GM18519 (cell line): ENCODE results near the gene TTC7B.

ENCODE experiments used
- ATAC-seq: cut with Tn5 transposase; IDR thresholded peaks from one replicate; pipeline ENCODE4 v1.9.1; 2021; ENCODE audit warnings: mild to moderate bottlenecking, moderate library complexity; ENCODE audit not compliant: unreplicated experiment, low FRiP score

TTC7B gene

DNA sequence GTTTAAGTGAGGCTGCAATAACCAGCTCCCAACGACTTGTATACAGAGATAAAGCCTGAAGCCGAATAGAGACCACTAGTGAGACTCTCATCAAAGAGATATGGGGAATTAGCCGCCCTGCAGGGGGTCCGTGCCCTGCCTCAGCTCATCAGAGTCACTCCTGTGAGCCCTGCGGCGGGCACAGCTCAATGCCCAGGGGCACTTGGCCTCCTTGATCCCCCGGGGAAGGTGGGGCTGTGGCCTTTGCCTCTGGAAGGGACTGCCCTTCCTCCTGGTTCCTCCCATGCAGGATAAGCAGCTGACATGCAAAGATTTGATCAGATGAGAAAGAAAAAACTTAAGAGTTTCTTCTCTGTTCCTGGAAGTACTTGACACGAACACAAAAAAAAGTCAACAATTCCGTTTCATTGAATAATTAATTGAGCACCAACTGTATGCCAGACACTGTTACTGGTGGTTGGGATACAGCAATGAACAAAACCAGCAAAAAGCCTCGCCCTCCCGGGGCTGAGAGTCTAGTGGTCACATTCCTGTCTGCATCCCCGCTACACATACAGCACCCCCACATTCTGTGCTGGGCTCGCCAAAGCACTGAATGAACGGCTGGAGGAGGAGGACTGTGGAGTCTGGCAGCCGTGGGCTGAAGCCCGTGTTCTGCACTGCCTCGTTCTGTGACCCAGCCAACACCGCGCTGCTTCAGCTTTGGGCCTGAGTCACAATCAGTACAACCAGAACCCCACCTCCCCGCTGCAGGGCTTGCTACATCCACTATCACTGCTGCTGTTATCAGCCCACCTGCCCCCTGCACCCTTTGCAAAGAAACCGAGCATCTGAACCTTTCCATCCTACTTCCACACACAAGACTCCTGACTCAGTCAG is 10.3 kb downstream of the TTC7B start:
- ATAC-seq = no peak

- no peak for ATAC-seq
Observed at GRCh38 chr14:90805084-90805391, 11.2 kb downstream of the TTC7B start.

- no peak for ATAC-seq
Observed at GRCh38 chr14:90804292-90805083, 11.7 kb downstream of the TTC7B start.

DNA sequence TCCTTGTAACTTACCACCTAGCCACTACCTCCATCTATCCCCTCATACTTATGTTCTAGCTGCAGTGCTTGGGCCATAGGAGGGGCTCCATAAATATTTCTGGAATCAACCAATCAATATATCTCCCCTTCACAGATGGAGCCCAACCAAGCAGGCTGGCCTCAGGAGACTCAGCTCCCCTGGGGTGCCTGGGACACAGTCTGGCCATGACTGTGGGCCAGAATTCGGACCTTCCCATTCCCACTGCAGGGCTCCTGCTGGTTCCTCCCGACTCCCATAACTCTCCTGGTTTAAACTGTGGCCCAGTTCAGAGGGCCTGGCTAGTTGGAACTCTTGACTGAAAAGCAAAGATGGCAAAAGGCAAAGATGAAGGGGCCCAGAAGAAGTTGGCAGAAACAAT is 13.0 kb downstream of the TTC7B start:
- no peak for ATAC-seq

- ATAC-seq = no peak
Observed at GRCh38 chr14:90799420-90799819, 16.8 kb downstream of the TTC7B start.

DNA sequence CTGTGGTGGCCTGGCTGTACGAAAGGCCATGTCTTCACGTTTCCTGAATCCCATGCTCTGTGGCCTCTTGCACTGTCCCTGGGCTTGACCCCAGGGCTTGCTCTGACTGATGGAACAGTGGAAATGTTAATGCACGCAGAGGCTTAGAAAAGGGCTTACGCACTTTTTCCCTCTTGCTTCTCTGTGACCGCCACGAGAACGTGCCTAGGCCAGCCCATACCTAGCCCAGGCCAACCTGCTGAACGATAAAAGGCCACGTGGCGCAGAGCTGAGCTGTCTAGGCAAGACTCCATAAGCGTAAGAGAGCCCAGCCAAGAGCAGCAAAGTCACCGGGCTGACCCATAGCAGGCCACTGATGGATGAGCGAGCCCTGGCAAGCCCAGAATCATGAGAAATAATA is 18.3 kb downstream of the TTC7B start:
- no peak for ATAC-seq

DNA sequence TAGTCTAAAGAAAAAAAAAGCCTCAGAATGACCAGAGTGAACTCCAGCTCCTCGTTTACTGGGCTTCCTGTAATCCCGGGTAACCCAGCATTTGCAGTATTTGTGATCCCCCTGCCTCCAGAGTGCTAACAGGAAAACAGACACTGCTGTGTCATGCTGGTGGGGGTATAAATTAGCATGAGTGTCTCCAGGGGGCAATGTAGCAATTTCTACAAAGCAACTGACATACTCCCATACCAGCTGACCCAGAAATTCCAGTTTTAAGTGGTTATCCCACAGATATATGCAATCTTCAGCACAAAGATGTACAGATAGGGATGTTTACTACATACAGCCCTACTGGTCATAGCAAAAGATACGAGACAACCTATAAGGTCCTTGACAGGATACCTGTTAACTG is 18.8 kb downstream of the TTC7B start:
- no peak for ATAC-seq

GRCh38 chr14:90796329-90796728 is 19.9 kb downstream of the TTC7B start:
- ATAC-seq = no peak

- no peak for ATAC-seq
Observed at GRCh38 chr14:90795744-90796143, 20.5 kb downstream of the TTC7B start.

DNA sequence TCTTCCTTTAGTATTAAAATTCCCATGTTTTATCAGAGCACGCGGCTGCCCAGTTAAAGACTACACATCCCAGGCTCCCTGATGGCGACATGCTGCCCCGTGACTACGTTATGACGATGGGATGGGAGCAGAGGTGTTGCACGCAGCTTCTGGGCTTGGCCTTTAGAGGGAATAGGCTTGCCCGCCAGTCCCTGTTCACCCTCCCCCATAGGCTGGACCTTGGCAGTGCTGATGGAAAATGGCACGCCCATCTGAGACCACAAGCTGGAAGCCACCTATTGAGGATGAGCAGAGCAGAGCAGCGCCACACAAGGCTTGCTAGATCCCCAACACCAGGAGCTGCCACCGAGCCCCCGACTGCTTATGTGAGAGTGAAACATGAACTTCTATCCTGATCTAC is 24.7 kb downstream of the TTC7B start:
- no peak for ATAC-seq

- no peak for ATAC-seq
Observed at GRCh38 chr14:90788031-90788430, 28.2 kb downstream of the TTC7B start.

- no peak for ATAC-seq
Observed at GRCh38 chr14:90785876-90786450, 30.3 kb downstream of the TTC7B start.

- no peak for ATAC-seq
Observed at GRCh38 chr14:90785471-90785870, 30.8 kb downstream of the TTC7B start.

DNA sequence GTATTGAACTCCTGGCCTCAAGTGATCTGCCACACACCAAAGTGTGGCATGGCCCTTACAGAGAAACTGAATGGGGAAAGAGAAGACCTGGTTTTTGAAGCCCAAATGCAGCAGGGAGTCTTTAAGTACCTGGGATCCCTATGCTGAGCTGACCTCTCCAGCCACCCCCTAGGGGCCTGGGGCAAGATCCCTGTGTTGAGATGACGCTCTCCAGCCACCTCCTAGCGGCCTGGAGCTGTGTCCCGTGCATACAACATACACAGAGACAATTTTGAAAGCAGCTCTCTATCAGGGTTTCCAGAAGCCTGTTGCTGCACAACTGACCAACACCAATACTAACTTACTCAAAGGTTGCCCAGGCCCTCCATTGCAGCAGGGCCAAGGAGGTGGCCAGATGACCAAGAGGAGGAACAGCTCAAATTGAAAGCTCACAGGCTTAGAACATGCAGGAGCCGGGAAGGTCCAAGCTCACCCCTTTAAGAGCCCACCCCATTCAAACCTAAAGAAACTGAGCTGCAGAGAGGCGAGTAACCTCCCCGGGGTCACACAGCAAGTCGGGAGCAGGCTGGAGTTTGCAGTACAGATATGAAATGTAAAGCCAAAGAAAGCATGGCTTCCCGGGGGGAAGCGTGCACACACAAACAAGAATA is 31.5 kb downstream of the TTC7B start:
- no peak for ATAC-seq

- ATAC-seq = no peak
Observed at GRCh38 chr14:90783344-90783743, 32.9 kb downstream of the TTC7B start.

- ATAC-seq = no peak
Observed at GRCh38 chr14:90782892-90783291, 33.3 kb downstream of the TTC7B start.

GRCh38 chr14:90781876-90782275 is 34.4 kb downstream of the TTC7B start:
- no peak for ATAC-seq

- ATAC-seq = no peak
Observed at GRCh38 chr14:90781344-90781761, 34.9 kb downstream of the TTC7B start.

DNA sequence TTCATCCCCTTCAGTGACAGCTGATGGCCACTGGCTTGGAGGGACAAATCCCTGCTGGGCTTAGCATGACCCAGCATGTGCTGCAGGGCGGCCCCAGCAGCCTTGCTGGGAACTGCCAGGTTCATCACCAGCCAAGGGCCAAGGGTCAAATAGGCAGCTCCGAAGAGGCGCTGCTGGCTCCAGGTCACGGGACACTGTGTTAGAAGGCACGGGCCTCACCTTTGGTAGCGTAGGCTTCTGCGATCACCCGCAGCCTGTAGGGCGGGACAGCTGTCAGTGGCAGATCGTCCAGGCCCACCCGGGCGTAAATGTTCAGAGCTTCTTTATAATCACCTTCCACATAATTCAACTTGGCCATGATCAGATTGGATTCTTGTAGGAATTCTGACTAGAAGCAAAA is 35.7 kb downstream of the TTC7B start:
- no peak for ATAC-seq

DNA sequence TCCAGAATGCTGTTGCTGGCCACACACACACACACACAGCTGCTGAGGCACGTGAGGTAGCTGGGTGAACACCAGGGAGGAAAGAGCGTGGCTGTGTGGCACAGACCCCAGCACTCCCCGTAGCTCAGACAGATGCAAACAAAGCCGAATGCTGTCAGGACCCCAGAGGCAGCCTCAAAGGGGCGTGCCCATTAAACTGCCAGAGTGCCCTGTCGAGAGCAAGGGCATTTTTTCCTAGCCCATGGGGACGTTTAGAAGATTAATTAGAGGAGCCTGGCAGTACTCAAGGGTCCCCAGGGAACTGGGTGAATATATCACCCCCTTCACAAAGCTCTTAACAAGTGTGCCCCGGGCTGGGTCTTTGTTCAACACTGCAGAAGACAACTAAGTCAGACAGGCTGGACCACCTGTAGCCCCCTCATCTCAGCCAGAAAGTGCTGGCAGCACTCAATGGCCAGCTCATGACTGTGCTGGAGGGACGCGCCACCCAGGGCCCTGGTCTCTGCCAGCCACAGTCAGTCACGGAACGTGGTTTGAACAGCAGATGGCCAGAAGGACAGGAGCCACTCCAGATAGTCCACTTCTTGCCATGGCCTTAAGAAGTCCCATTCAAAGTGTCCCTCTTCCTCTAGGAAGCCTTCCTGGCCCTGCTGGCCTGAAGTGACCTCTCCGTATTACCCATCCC is 37.5 kb downstream of the TTC7B start:
- no peak for ATAC-seq
